Natural killer cell treated with Interleukin-12 subunit alpha and Interleukin-12 subunit beta and Interleukin-15 and Interleukin-18, amount 100 ng/mL, for 72 hours (primary cell): ENCODE measurements around the gene SP110. TPM values are rescaled to one million over a fixed set of nuclear protein-coding genes. Genes with fewer than 3 reads are reported as not detected.
"Not testable (repeated sequence)": the region's sequence is repeated elsewhere in the genome, so short reads cannot be mapped to it uniquely, and the experiment has no call there.

Experiments used
- ATAC-seq, 2 donors: fragments of 150-1000 bp; cut with Tn5 transposase in 1 of 2; sonication (Bioruptor Pico), chemical (Tn5 transposase) in 1 of 2; 2 replicates each; pipeline ENCODE4 v1.10.0; 2021
- DNase-seq: peaks from one replicate; pipeline ENCODE4 v3.0.0; 2022; ENCODE audit warnings: low spot score
- H3K27ac Mint-ChIP-seq, 2 donors: 1 replicate in 1 of 2; 2 replicates in 1 of 2; pipeline ENCODE4 v1.8.0; 2022; ENCODE audit warnings: mixed read lengths in 2 of 2, mild to moderate bottlenecking in 1 of 2, moderate library complexity in 1 of 2
- H3K27me3 Mint-ChIP-seq, 2 donors: 1 replicate in 1 of 2; 2 replicates in 1 of 2; pipeline ENCODE4 v1.8.0; 2022; ENCODE audit warnings: mixed read lengths in 2 of 2
- H3K36me3 Mint-ChIP-seq: one replicate; pipeline ENCODE4 v1.8.0; 2022; ENCODE audit warnings: mixed read lengths
- H3K4me1 Mint-ChIP-seq, 2 donors: 1 replicate in 1 of 2; 2 replicates in 1 of 2; pipeline ENCODE4 v1.8.0; 2022; ENCODE audit warnings: low read depth in 2 of 2, mixed read lengths in 2 of 2, mild to moderate bottlenecking in 1 of 2
- H3K4me3 Mint-ChIP-seq: one replicate; pipeline ENCODE4 v1.8.0; 2022; ENCODE audit warnings: mixed read lengths
- H3K9me3 Mint-ChIP-seq: 2 replicates; pipeline ENCODE4 v1.8.0; 2022; ENCODE audit warnings: mixed read lengths
- total RNA-seq, 2 donors: library from RNA; stranded (reverse); gene quantifications; one replicate each; pipeline ENCODE4 v1.2.3, GENCODE V29; 2022

Gene SP110
- total RNA-seq, 2 donors from 2014 or later = 71.5 to 85.8 TPM

GRCh38 chr2:230144355-230144754 is 75.4 kb downstream of the SP110 start:
- ATAC-seq = no peak
- Mint-ChIP-seq H3K4me3 (no peak overlapping the region), H3K9me3 (no peaks in the 10 kb centered on the region), H3K27me3 (no peaks in the 10 kb centered on the region), H3K27ac (no peak overlapping the region), H3K4me1 (no peaks in the 10 kb centered on the region), H3K36me3 (peaks cover 8% of the 10 kb centered on the region)
- no peak for DNase-seq

DNA sequence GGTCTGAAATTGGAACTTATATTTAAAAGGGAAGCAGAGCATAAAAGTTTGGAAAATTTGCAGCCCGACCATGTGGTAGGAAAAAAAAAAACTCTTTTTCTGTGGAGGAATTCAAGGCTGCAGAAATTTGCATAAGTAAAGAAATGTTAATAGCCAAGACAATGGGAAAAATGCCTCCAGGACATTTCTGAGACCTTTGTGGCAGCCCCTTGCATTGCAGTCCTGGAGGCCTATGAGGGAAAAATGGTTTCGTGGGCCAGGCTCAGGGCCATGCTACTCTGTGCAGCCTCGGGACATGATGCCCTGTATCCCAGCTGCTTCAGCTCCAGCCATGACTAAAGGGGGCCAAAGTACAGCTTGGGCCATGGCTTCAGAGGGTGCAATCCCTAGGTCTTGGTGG is 79.1 kb downstream of the SP110 start:
- DNase-seq = no peak
- Mint-ChIP-seq H3K27me3 (no peaks in the 10 kb centered on the region), H3K4me3 (no peak overlapping the region), H3K4me1 (no peaks in the 10 kb centered on the region), H3K27ac (no peak overlapping the region), H3K36me3 (peaks cover 8% of the 10 kb centered on the region), H3K9me3 (no peaks in the 10 kb centered on the region)
- no peak for ATAC-seq

GRCh38 chr2:230137902-230138539 is 81.8 kb downstream of the SP110 start:
- Mint-ChIP-seq H3K27ac (no peak overlapping the region), H3K27me3 (no peaks in the 10 kb centered on the region), H3K4me1 (no peaks in the 10 kb centered on the region), H3K9me3 (no peaks in the 10 kb centered on the region), H3K4me3 (no peak overlapping the region), H3K36me3 (peaks cover 8% of the 10 kb centered on the region)
- DNase-seq = no peak
- no peak for ATAC-seq

- H3K4me3 Mint-ChIP-seq = no peak overlapping the region
- ATAC-seq = no peak
- no peaks in the 10 kb centered on the region for H3K4me1 Mint-ChIP-seq
- H3K27me3 Mint-ChIP-seq = peaks cover 0 to 2% of the 10 kb centered on the region in 2 donors
- H3K27ac Mint-ChIP-seq = no peak overlapping the region
- H3K36me3 Mint-ChIP-seq = peaks cover 4% of the 10 kb centered on the region
- DNase-seq = no peak
- H3K9me3 Mint-ChIP-seq = peaks cover 3% of the 10 kb centered on the region
Measured at GRCh38 chr2:230135130-230135525, 84.7 kb downstream of the SP110 start.

- no peaks in the 10 kb centered on the region for H3K4me1 Mint-ChIP-seq
- no peak for ATAC-seq
- peaks cover 3% of the 10 kb centered on the region for H3K9me3 Mint-ChIP-seq
- no peaks in the 10 kb centered on the region for H3K36me3 Mint-ChIP-seq
- peaks cover 0 to 2% of the 10 kb centered on the region in 2 donors for H3K27me3 Mint-ChIP-seq
- H3K27ac Mint-ChIP-seq = no peak overlapping the region
- H3K4me3 Mint-ChIP-seq = no peak overlapping the region
- DNase-seq = no peak
Measured at GRCh38 chr2:230134496-230135129, 85.2 kb downstream of the SP110 start.

GRCh38 chr2:230131366-230131765 is 88.4 kb downstream of the SP110 start:
- no peak overlapping the region for H3K27ac Mint-ChIP-seq
- H3K36me3 Mint-ChIP-seq = no peaks in the 10 kb centered on the region
- DNase-seq (no peak), ATAC-seq (no peak)
- H3K27me3 Mint-ChIP-seq = peaks cover 0 to 5% of the 10 kb centered on the region in 2 donors
- peaks cover 3% of the 10 kb centered on the region for H3K9me3 Mint-ChIP-seq
- H3K4me1 Mint-ChIP-seq = peaks cover 3 to 4% of the 10 kb centered on the region in 2 donors
- no peak overlapping the region for H3K4me3 Mint-ChIP-seq

DNA sequence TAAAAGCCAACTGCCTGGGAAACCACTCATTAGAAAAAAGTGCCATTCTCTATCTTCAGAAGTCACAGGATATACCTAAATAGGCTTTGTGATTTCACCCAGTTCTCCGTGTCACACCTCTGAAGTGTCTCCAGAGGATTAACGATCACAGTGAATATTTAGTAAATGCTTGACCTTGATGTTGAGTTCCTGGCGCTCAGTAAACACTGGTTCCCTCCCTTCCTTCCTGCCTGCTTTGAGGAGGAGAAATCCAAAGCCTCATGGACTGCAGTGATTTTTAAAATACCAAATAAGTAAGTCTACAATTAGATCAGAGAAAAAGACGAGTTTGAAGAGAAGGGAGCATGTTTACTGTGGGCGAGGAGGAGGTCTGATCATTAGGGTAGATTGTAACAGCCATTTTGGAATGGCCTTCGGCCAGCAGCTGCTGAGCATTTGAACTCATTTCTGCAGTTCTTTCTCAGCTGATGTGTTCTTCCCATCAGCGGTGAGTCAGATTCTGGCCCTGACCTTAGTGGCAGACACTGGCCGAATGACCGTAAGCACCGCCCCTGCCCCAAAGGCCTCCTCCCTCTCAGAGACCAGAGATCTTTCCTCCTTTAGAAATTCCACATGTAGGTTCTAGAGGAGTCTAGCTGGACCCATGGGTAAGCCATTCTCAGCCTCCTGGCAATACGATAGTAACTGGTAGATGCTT is 89.0 kb downstream of the SP110 start:
- Mint-ChIP-seq H3K4me3 (no peak overlapping the region), H3K36me3 (no peaks in the 10 kb centered on the region), H3K27ac (no peak overlapping the region), H3K27me3 (peaks cover 0 to 5% of the 10 kb centered on the region in 2 donors), H3K4me1 (peaks cover 3 to 4% of the 10 kb centered on the region in 2 donors), H3K9me3 (peaks cover 3% of the 10 kb centered on the region)
- ATAC-seq (no peak), DNase-seq (no peak)

- Mint-ChIP-seq H3K27ac (no peak overlapping the region), H3K4me3 (no peak overlapping the region), H3K27me3 (peaks cover 0 to 5% of the 10 kb centered on the region in 2 donors), H3K4me1 (peaks cover 17 to 19% of the 10 kb centered on the region in 2 donors), H3K9me3 (peaks cover 3% of the 10 kb centered on the region), H3K36me3 (no peaks in the 10 kb centered on the region)
- ATAC-seq (no peak), DNase-seq (no peak)
Measured at GRCh38 chr2:230129343-230129742, 90.4 kb downstream of the SP110 start.

- H3K27ac Mint-ChIP-seq = no peak overlapping the region
- ATAC-seq (no peak), DNase-seq (no peak)
- H3K27me3 Mint-ChIP-seq = peaks cover 0 to 5% of the 10 kb centered on the region in 2 donors
- peaks cover 3% of the 10 kb centered on the region for H3K9me3 Mint-ChIP-seq
- H3K4me1 Mint-ChIP-seq = peaks cover 20 to 23% of the 10 kb centered on the region in 2 donors
- no peaks in the 10 kb centered on the region for H3K36me3 Mint-ChIP-seq
- H3K4me3 Mint-ChIP-seq = no peak overlapping the region
Measured at GRCh38 chr2:230128623-230129342, 91.0 kb downstream of the SP110 start.

- Mint-ChIP-seq H3K27ac (no peak overlapping the region), H3K4me1 (peaks cover 20 to 23% of the 10 kb centered on the region in 2 donors), H3K36me3 (no peaks in the 10 kb centered on the region), H3K9me3 (no peaks in the 10 kb centered on the region), H3K27me3 (peaks cover 0 to 5% of the 10 kb centered on the region in 2 donors), H3K4me3 (no peak overlapping the region)
- DNase-seq = no peak
- ATAC-seq = no peak
Measured at GRCh38 chr2:230127195-230127594, 92.6 kb downstream of the SP110 start.

GRCh38 chr2:230124757-230125431 is 94.9 kb downstream of the SP110 start:
- H3K9me3 Mint-ChIP-seq = peaks cover 4% of the 10 kb centered on the region
- ATAC-seq (peak; percentile 84 to 88), DNase-seq (peak; percentile 66)
- peaks cover 0 to 3% of the 10 kb centered on the region in 2 donors for H3K27me3 Mint-ChIP-seq
- peak overlapping the region; percentile 46 to 81 for H3K27ac Mint-ChIP-seq
- peaks cover 20 to 23% of the 10 kb centered on the region in 2 donors for H3K4me1 Mint-ChIP-seq
- H3K4me3 Mint-ChIP-seq = peak overlapping the region; percentile 83
- no peaks in the 10 kb centered on the region for H3K36me3 Mint-ChIP-seq

GRCh38 chr2:230124235-230124634 is 95.5 kb downstream of the SP110 start:
- Mint-ChIP-seq H3K36me3 (no peaks in the 10 kb centered on the region), H3K27me3 (peaks cover 0 to 3% of the 10 kb centered on the region in 2 donors), H3K9me3 (peaks cover 4% of the 10 kb centered on the region), H3K4me3 (peak overlapping the region; percentile 83), H3K27ac (peak overlapping the region in 1 of 2 donors; percentile 81), H3K4me1 (peaks cover 20 to 23% of the 10 kb centered on the region in 2 donors)
- no peak for DNase-seq
- ATAC-seq = no peak

DNA sequence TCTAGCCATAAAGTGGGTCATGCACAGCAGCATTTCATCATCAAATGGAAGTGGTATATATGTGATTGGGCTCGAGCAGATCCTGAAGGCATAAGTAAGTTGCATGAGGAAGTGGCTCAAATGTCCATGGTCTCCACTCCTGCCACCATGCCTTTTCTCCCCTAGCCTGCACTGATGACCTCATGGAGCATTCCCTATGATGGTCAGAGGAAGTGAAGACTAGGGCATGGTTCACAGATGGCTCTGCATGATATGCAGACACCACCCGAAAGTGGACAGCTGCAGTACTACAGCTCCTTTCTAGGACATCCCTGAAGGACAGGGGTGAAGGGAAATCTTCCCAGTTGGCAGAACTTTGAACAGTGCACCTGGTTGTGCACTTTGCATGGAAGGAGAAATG is 99.4 kb downstream of the SP110 start:
- not testable (repeated sequence) for DNase-seq, ATAC-seq, H3K9me3 Mint-ChIP-seq, H3K36me3 Mint-ChIP-seq, H3K4me3 Mint-ChIP-seq, H3K27ac Mint-ChIP-seq
- peaks cover 13 to 15% of the 10 kb centered on the region in 2 donors for H3K4me1 Mint-ChIP-seq
- peaks cover 4 to 18% of the 10 kb centered on the region in 2 donors for H3K27me3 Mint-ChIP-seq
